Ishikawa (cell line): Measurements from ENCODE around the gene LURAP1L.

ENCODE experiments used
- CEBPB ChIP-seq: IDR thresholded peaks from 2 replicates; pipeline ENCODE4 v1.6.1; 2012
- CREB1 ChIP-seq: IDR thresholded peaks from 2 replicates; pipeline ENCODE4 v1.6.1; 2012; ENCODE audit warnings: low read depth
- EGR1 ChIP-seq: IDR thresholded peaks from 2 replicates; pipeline ENCODE4 v1.6.1; 2012
- EP300 ChIP-seq: IDR thresholded peaks from 2 replicates; pipeline ENCODE4 v1.6.1; 2012; ENCODE audit warnings: borderline replicate concordance
- FOXM1 ChIP-seq: IDR thresholded peaks from 2 replicates; pipeline ENCODE4 v1.6.1; 2012; ENCODE audit warnings: low read depth, borderline replicate concordance
- MAX ChIP-seq: IDR thresholded peaks from 2 replicates; pipeline ENCODE4 v1.6.1; 2012
- NFIC ChIP-seq: IDR thresholded peaks from 2 replicates; pipeline ENCODE4 v1.6.1; 2012
- RAD21 ChIP-seq: IDR thresholded peaks from 2 replicates; pipeline ENCODE4 v1.6.1; 2012; ENCODE audit warnings: low read depth
- REST ChIP-seq: IDR thresholded peaks from 2 replicates; pipeline ENCODE4 v1.6.1; 2012; ENCODE audit warnings: low read depth, mild to moderate bottlenecking
- TAF1 ChIP-seq: IDR thresholded peaks from 2 replicates; pipeline ENCODE4 v1.6.1; 2012; ENCODE audit warnings: low read depth, mild to moderate bottlenecking
- TCF12 ChIP-seq: IDR thresholded peaks from 2 replicates; pipeline ENCODE4 v1.6.1; 2012; ENCODE audit warnings: low read depth
- TEAD4 ChIP-seq: IDR thresholded peaks from 2 replicates; pipeline ENCODE4 v1.6.1; 2012
- USF1 ChIP-seq: IDR thresholded peaks from 2 replicates; pipeline ENCODE4 v1.6.1; 2012
- YY1 ChIP-seq: IDR thresholded peaks from 2 replicates; pipeline ENCODE4 v1.6.1; 2012; ENCODE audit warnings: low read depth
- ZBTB7A ChIP-seq: IDR thresholded peaks from 2 replicates; pipeline ENCODE4 v1.6.1; 2012; ENCODE audit warnings: low read depth

Gene LURAP1L

GRCh38 chr9:12737871-12738270 lies 36.9 kb upstream of the LURAP1L start:
- TF ChIP-seq FOXM1 (no peak), ZBTB7A (no peak), EP300 (no peak), REST (no peak), CREB1 (no peak), USF1 (no peak), RAD21 (no peak), EGR1 (no peak), NFIC (no peak), MAX (no peak), CEBPB (no peak), TCF12 (no peak), YY1 (no peak), TAF1 (no peak)

GRCh38 chr9:12739014-12739652 lies 35.7 kb upstream of the LURAP1L start:
- TF ChIP-seq USF1 (no peak), NFIC (no peak), YY1 (no peak), ZBTB7A (no peak), EP300 (no peak), TAF1 (no peak), REST (no peak), TCF12 (no peak), TEAD4 (no peak), EGR1 (no peak), RAD21 (no peak), CREB1 (no peak), CEBPB (no peak), FOXM1 (no peak), MAX (no peak)

- no peak for TF ChIP-seq EGR1
- TF ChIP-seq ZBTB7A = no peak
- no peak for TF ChIP-seq TCF12
- TF ChIP-seq FOXM1 = no peak
- no peak for TF ChIP-seq CREB1
- TF ChIP-seq CEBPB = no peak
- TF ChIP-seq MAX = no peak
These were observed 34.0 kb upstream of the LURAP1L start for GRCh38 chr9:12740845-12741244.

- no peak for TF ChIP-seq MAX
- TF ChIP-seq REST = no peak
- TF ChIP-seq ZBTB7A = no peak
- no peak for TF ChIP-seq CREB1
- no peak for TF ChIP-seq NFIC
- no peak for TF ChIP-seq CEBPB
- TF ChIP-seq FOXM1 = no peak
- no peak for TF ChIP-seq EP300
- TF ChIP-seq TCF12 = no peak
- TF ChIP-seq RAD21 = no peak
- TF ChIP-seq EGR1 = no peak
- TF ChIP-seq YY1 = no peak
- no peak for TF ChIP-seq USF1
- no peak for TF ChIP-seq TAF1
- TF ChIP-seq TEAD4 = no peak
These were observed 26.8 kb upstream of the LURAP1L start for GRCh38 chr9:12748016-12748415.
